Measurements from ENCODE around the gene SPOP.

SPOP gene

GRCh38 chr17:49582789-49583188 lies 95.1 kb downstream of the SPOP start:
- DNase-seq, result no peak

- no peak for DNase-seq
Observed at GRCh38 chr17:49582055-49582722, 95.7 kb downstream of the SPOP start.

- DNase-seq, result no peak
Observed at GRCh38 chr17:49581648-49581998, 96.3 kb downstream of the SPOP start.

- DNase-seq, result no peak
Observed at GRCh38 chr17:49580981-49581647, 96.8 kb downstream of the SPOP start.

- no peak for DNase-seq
Observed at GRCh38 chr17:49580055-49580721, 97.7 kb downstream of the SPOP start.

GRCh38 chr17:49579522-49579921 lies 98.4 kb downstream of the SPOP start:
- DNase-seq, result peak; percentile 25

GRCh38 chr17:49578952-49579500 lies 98.9 kb downstream of the SPOP start:
- DNase-seq, result no peak

- DNase-seq, result no peak
Observed at GRCh38 chr17:49578414-49578813, 99.5 kb downstream of the SPOP start.

GRCh38 chr17:49577963-49578362 lies 99.9 kb downstream of the SPOP start:
- no peak for DNase-seq

GRCh38 chr17:49577650-49577934 lies 100.3 kb downstream of the SPOP start:
- peak; percentile 55 for DNase-seq

GRCh38 chr17:49576917-49577649 lies 100.8 kb downstream of the SPOP start:
- DNase-seq, result no peak

GRCh38 chr17:49576088-49576916 lies 101.6 kb downstream of the SPOP start:
- peak; percentile 52 for DNase-seq

GRCh38 chr17:49575679-49576087 lies 102.2 kb downstream of the SPOP start, which contains the start of gene NXPH3:
Gene NXPH3 (plus strand): TSS chr17:49575871. CDS start chr17:49576220, 349 bp downstream.
- peak; percentile 82 for DNase-seq

- DNase-seq, result no peak
Observed at GRCh38 chr17:49574945-49575678, 102.8 kb downstream of the SPOP start.

- DNase-seq, result no peak
Observed at GRCh38 chr17:49574323-49574781, 103.5 kb downstream of the SPOP start.

- DNase-seq, result no peak
Observed at GRCh38 chr17:49573510-49574322, 104.2 kb downstream of the SPOP start.

GRCh38 chr17:49572806-49573420 lies 105.0 kb downstream of the SPOP start:
- no peak for DNase-seq

GRCh38 chr17:49572226-49572625 lies 105.7 kb downstream of the SPOP start:
- no peak for DNase-seq

GRCh38 chr17:49571764-49572163 lies 106.1 kb downstream of the SPOP start:
- no peak for DNase-seq

GRCh38 chr17:49571283-49571682 lies 106.6 kb downstream of the SPOP start:
- DNase-seq, result no peak

Measured in hematopoietic multipotent progenitor cell treated with erythropoietin and hydrocortisone succinate and interleukin-3 and kit ligand, for 4 days (in vitro differentiated cells).